TTC549 (cell line): ENCODE data around the gene PAN2.
"Not testable (repeated sequence)": the region's sequence is repeated elsewhere in the genome, so short reads cannot be mapped to it uniquely, and the experiment has no call there.

Experiments
- FAIRE-seq: peaks from 2 replicates; lab custom pipeline; 2012; peaks lifted over from hg19 to GRCh38; lab: Jason Lieb, UNC

Gene PAN2, protein sequence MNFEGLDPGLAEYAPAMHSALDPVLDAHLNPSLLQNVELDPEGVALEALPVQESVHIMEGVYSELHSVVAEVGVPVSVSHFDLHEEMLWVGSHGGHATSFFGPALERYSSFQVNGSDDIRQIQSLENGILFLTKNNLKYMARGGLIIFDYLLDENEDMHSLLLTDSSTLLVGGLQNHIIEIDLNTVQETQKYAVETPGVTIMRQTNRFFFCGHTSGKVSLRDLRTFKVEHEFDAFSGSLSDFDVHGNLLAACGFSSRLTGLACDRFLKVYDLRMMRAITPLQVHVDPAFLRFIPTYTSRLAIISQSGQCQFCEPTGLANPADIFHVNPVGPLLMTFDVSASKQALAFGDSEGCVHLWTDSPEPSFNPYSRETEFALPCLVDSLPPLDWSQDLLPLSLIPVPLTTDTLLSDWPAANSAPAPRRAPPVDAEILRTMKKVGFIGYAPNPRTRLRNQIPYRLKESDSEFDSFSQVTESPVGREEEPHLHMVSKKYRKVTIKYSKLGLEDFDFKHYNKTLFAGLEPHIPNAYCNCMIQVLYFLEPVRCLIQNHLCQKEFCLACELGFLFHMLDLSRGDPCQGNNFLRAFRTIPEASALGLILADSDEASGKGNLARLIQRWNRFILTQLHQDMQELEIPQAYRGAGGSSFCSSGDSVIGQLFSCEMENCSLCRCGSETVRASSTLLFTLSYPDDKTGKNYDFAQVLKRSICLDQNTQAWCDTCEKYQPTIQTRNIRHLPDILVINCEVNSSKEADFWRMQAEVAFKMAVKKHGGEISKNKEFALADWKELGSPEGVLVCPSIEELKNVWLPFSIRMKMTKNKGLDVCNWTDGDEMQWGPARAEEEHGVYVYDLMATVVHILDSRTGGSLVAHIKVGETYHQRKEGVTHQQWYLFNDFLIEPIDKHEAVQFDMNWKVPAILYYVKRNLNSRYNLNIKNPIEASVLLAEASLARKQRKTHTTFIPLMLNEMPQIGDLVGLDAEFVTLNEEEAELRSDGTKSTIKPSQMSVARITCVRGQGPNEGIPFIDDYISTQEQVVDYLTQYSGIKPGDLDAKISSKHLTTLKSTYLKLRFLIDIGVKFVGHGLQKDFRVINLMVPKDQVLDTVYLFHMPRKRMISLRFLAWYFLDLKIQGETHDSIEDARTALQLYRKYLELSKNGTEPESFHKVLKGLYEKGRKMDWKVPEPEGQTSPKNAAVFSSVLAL

DNA sequence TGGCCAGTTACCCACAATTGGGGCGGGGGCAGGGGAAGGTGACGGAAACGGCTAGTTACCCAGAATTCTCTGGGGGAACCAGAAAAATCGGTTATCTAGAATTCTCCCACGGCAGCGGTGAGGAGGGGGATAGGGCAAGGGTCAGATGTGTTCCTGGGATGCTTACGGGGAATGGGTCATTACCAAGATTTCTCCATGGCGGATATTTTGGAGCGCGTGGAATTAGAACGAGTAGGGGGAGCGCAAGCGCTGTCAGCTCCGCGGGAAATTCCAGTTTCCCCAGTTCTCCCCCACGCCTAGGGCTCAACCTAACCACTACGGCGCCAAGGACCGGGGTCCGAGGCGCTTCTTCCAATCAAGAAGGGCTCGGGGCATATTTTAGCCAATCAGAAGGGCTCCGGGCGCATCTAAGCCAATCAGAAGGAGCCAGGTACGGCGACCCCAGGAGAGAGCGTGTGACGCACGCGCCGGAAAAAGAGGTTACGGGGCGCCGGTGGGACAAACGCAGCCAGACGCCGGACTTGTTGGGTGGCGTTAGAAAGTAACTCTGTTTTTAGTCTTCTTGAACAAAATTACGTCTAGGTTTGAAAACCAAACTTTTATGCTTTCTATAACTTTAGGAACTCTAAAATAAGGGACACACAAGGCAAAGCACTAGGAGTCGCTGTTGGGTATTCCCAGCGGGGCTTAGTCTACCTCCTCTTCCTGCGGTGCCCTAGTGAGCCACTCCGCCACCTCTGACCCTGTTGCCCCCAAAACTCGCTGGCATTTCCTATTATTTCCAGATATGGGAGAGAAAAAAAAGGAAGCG is at the start of gene PAN2:
TSS of gene PAN2 (minus strand) at position 322 of the 811 bp plus-strand sequence. CDS start 906 bp downstream, outside the sequence.
- peak; percentile 83 for FAIRE-seq

DNA sequence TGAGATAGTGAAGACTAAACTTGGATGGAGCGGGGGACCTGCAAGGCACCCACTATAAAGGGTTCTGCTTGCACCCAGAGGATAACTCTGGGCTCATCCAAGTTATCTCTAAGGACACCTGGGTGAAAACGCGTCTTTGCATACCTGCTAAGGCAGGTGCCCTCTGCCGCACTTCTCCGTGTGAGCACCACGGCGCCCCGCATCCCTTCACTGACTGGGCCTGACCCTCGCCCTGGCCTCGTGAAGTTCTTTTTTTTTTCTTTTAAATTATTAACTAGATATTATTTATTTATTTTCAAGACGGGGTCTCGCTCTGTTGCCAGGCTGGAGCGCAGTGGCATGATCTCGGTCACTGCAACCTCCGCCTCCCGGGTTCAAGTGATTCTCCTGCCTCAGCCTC is 48.8 kb upstream of the PAN2 start:
- no peak for FAIRE-seq

DNA sequence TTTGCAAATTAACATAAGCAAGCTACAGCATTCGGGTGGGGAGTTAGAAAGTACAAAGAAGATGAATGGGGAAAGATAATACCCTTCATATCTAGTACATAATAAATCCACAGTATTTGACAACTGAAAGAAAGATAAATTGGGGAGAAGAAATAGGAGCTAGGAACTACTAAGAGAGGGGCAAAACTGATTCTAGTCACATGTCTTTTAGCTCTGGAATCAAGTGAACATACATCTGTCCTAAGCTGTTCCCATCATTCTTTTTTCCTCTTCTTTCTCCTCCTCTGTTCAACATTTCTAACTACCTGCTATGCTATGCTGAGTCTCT is 44.2 kb upstream of the PAN2 start:
- no peak for FAIRE-seq

DNA sequence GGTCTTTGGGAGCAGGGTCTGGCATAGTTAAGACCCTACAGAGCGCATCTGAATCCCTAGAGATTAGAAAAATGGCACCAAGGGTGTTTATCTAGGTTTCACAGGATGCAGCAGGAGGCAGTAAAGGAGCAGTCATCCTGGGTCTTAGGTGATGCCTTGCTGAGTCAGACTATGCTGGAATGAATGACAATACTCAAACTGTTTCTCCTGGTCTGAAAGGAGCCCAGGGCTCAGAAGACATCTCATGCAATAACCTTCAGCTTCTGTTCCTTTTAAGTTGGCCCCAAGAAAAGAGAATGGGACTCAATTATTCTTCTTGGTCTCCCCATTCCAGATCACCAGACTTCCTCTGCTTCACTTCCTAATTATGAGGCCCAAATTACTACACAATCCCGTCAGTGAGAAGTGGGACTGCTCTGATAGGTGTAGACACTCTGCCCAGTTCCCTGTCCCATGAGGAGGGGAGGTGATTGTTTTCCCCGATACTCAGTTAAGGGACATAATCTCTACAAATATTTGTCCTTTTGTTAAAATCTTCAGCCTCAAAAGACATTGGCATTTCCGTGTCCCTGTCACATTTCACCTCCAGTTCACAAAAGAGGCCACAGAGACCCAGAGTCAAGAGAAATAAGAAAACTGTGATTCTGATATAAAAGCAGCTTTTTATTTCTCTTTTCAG is 43.6 kb upstream of the PAN2 start:
- no peak for FAIRE-seq

DNA sequence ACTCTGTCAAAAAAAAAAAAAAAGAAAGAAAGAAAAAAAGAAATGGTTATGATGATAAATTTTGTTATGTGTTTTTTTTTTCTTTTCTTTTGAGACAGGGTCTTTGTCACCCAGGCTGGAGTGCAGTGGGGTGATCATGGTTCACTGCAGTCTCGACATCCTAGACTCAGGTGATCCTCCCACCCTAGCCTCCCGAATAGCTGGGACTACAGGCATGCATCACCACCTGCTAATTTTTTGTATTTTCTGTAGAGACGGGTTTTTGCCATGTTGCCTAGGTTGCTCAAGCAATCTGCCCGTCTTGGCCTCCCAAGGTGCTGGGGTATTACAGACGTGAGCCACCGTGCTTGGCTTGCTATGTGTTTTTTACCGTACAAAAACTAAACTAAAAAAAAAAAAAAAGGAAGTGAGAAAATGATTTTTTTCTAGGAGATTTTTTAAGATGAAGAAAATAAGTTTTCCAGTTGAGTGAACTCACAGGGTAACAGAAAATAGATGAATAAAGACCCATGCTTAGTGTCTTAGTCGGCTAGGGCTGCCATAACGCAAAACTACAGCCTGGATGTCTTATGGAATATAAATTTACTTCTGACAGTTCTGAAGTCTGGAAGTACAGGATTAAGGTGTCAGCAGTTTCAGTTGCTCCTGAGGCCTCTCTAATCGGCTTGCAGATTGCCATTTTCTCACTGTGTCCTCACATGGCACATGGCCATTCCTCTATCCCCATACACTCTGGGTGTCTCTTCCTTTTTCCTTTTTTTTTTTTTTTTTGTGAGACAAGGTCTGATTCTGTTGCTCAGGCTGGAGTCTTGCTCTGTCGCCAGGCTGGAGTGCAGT is 42.0 kb upstream of the PAN2 start:
- no peak for FAIRE-seq

DNA sequence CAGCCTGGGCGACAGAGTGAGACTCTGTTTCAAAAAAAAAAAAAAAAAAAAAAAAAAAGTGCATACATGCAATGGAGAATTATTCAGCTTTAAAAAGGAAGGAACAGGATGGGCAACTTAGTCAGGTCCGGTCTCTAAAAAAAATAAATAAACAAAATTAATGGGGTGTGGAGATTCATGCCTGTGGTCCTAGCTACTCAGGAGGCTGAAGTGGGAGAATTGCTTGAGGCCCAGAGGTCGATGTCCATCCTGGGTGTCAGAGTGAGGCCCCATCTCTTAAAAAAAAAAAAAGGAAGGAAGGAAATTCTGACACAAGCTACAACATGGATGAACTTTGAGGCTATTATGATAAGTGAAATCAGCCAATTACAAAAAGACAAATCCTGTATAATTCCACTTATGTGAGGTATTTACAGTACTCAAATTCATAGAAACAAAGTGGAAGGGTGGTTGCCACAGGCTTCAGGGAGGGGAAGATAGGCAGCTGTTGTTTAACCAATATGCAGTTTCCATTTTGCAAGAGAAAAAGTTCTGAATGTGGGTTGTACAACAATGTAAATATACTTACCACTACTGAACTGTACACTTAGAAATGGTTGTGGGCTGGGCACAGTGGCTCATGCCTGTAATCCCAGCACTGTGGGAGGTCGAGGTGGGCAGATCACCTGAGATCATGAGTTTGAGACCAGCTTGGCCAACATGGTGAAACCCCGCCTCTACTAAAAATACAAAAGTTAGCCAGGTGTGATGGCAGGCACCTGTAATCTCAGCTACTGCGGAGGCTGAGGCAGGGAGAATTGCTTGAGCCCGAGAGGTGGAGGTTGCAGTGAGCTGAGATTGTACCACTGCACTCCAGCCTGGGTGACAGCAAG is 41.2 kb upstream of the PAN2 start:
- FAIRE-seq, result no peak

DNA sequence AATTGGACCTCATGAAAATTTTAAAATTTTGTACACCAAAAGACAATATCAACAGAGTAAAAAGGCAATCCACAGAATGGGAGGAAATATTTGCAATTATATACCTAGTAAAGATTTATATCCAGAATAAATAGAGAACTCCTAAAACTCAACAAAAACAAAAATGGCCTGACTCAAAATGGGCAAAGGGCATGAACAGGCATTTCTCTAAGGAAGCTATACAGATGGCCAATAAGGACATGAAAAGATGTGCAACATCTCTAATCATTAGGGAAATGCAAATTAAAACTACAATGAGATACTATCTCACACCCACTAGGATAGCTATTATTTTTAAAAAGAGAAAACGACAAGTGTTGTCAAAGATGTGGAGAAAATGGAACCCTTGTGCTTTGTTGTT is 39.7 kb upstream of the PAN2 start:
- no peak for FAIRE-seq

DNA sequence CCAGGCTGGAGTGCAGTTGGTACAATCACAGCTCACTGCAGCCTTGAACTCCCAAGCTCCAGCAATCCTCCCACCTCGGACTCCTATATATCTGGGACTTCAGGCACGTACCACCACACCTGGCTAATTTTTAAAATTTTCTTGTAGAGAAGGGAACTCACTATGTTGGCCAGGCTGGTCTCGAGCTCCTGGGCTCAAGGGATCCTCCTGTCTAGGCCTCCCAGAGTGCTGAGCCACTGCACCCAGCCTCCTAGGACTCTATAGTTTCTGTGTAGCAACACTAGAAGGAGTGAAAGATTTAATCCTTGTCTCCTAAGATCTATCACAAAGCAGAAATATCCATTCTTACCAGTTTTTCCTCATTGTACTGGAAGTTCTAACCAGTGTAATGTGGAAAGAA is 33.1 kb upstream of the PAN2 start:
- FAIRE-seq, result no peak

DNA sequence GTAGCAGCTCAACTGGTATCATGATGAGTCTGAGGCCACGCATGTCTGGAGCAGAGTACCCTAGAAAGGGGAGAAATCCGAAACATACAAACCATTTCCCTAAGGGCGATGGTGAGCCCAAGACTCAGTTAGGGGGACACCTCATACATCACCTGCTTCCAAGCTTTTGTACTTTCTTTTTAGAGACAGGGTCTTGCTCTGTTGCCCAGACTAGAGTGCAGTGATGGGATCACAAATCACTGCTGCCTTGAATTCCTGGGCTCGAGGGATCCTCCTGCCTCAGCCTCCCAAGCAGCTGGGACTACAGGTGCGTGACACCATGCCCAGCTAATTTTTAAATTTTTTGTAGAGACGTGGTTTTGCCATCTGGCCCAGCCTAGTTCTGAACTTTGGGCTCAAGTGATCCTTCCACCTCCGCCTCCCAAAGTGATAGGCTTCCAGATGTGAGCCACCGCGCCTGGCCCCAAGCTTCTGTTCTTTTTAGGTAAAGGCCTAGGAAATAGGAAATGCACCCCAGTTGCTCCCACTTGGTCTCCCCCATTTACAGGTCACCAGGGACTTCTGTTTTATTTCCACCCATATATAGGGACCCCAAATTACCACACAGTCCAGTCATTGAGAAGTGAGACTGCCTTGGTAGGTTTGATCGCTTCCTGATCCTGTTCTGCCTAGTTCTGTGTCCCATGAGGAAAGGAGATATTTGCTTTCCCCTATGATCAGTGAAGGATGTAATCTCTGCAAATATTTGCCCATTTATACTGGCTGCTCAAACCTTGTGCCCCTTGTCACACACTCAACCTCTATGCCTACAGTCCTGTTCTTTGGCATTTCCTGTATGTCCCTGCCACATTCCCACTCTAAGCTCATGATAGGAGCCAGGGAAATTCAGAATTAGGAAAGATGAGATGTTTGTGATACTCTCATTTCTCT is 28.6 kb upstream of the PAN2 start, which contains the start of gene APOF:
TSS of gene APOF (minus strand) at position 728 of the 930 bp plus-strand sequence. CDS start at position 616, 112 bp downstream.
- no peak for FAIRE-seq

DNA sequence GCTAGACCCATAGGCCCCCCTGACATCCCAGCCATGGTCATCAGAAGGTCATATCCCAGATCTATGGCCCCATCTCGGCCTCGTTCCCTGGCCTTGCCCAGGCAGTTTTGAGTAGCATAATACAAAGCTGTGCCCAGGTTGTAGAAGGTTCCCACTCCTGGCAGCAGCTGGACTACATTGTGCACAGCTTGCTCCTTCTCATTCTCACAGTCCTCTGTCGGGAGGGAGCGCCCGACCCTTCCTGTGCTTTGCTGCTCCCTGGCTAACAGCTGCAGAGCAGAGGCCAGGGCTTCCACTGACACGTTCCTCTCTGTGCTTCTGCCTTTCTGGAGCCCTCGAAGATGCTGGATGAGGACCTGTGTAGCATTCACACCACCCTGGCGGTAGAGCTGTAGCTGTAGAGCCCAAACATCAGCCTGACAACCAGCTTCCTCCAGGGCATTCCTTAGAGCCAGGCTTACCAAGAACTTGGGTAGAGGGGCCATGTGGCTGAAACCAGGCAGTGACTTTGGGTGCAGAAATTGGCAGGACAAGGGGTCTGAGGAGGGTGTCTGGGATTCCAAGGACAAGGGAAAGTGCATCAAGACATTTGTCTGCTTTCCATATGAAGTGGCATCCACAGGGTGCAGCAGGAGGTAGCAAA is 27.8 kb upstream of the PAN2 start:
- no peak for FAIRE-seq

DNA sequence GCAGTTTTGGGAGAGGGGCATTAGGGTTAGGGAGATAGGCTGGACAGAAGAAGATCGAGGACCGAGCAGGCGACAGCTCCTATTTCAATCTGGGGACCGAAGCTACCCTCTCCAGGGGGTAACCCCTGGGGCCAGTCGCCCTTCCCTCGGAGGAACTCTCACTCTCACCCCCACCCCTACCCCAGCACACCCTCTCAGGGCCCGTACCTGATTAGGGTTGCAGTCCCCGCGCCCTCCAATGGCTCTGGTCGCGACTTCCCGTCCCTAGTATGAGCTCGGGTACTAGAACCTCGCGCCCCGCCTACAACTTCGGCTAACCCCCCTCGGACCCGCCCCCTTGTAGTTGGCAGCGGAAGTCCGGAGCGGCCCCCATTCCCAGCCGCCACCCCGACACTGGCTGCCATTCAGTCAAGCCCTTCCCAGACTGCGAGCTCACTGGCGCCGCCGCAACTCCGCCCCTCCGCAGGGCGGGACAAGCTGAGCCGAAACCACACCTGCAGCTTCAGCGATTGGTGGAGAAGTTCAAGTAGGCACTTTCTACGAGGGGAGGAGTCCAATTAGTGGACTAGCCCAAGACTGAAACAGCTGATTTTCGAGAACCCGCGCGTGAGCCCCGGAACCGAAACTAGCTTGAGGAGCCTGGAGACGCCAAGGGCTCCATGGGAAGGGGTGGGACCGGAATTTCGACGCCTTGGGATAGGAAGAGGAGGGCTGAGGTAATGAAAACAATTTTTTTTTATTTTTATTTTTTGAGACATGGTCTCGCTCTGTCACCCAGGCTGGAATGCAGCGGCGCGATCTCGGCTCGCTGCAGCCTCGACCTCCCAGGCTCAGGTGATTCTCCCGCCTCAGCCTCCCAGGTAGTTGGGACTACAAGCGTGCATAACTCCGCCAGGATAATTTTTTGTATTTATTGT is 26.3 kb upstream of the PAN2 start, which contains the start of gene STAT2:
TSS of gene STAT2 (minus strand) at position 257 of the 917 bp plus-strand sequence. CDS start 3,536 bp downstream, outside the sequence.
- peak; percentile 98 for FAIRE-seq

DNA sequence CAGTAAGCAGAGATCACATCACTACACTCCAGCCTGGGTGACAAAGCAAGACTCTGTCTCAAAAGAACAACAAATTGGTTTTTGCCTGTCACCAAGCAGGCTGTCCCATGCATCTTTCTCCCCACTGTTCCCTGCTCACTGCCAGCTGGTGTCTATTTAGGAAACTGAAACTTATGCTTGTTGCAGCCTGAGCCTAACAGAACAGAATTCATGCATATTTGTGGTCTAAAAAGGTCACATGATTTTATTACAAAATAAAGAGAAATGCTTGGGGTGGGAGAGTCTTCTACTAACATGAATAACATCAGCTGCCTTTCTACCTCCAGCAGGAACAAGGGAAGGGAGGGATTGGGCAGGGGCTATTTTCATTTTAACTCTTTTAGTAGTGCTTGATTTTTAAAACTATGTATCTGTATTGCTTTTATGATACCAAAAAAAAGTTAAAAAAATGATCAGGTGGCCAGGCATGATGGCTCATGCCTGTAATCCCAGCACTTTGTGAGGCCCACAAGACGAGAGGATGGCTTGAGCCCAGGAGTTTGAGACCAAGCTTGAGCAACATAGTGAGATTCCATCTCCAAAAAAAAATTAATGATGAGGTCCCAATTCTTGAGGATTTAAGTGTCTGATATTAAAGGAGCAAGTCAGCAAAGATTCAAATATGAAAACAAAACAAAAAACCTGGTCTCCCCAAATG is 25.2 kb upstream of the PAN2 start:
- FAIRE-seq, result no peak

DNA sequence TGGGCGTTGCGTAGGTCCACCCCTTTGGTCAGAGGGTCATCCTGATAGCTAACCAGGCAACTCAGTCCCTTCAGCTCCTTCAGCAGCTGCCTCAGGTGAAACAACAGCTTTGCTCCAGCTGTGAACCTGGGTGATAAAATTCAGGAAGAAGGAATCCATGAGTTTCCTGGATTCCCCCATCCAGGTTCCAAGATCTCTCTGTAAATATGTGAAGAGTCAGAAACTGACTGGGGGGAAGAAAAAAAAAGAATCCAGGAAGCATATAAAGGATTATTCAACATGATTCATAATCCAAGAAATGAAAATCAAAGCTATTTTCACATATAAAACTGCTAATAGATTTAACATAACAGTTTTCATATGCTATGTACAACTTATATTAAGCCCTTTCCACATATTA is 17.5 kb upstream of the PAN2 start:
- no peak for FAIRE-seq

DNA sequence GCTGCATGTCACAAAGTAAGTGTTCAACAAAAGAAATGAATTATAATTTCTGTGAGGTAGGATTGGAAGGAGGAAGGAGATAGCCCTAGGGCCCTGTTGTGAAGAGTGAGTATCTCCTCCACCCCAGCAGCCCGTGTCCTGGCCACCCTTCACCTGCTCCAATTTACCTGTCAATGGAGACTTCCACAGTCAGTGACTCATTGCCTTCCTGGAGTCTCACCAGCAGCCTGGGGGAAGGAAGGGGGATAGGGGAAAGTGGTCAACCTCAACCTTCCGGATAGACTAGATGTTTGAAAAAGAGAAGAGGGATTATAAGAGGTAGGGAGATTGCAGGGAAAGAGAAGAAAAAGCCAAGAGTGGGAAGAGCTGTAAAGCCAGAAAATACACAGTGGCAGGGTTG is 16.9 kb upstream of the PAN2 start:
- no peak for FAIRE-seq

DNA sequence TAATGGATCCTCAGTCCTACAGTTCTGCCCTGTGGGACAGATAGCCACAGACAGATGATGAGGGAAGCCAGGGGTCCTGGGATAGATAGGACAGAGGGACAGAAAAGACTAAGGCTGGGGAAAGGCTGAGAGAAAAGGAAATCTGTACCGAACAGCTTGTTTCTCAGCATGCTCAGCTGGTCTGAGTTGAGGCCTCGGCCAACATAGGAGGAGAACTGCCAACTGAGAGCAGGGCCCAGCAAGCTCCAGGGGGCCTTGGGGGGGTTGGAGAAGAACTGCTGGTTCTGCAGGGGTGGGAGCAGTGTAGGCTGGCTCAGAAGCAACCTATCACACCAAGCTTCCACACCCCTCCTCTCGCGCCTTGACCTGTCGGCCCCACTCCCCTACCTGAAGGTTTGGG is 15.0 kb upstream of the PAN2 start:
- FAIRE-seq, result no peak

DNA sequence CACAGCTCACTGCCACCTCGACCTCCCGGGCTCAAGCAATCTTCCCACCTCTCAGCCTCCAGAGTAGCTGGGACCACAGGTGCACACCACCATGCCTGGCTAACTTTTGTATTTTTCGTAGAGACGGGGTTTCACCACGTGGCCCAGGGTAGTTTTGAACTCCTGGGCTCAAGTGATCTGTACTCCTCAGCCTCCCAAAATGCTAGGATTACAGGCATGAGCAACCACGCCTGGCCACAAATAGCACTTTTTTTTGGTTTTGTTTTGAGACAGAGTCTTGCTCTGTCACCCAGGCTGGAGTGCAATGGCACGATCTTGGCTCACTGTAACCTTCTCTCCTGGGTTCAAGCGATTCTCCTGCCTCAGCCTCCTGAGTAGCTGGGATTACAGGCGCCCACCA is 13.5 kb upstream of the PAN2 start:
- not testable (repeated sequence) for FAIRE-seq
